ENCODE measurements around the gene MKS1. TPM values are rescaled to one million over a fixed set of nuclear protein-coding genes. Genes with fewer than 3 reads are reported as not detected.

Gene MKS1
- total and polyA plus RNA-seq, 7 donors = 4.2 to 6.9 (median 5.5) TPM

DNA sequence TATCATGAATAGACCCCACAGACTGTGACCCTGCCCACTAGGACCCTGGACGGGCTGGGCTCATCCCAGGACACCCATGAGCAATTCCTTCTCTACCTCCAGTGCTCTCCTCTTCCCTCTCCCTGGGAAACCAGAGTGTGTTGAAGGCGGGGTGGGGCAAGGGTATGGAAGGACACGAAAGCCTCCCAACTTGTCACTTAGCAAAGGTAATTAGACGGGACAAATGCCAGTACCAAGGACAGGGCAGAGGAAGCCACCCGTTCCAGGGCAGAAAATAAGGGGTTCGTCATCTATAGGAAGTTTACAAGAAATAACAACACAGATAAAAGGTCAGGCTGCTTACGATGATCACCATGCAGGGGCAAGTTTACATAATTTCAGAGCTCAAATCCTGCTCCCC lies 31.4 kb downstream of the MKS1 start:
- ATAC-seq (no peak), DNase-seq (no peak)
- no peaks in the 10 kb centered on the region for H3K9me3 ChIP-seq
- H3K4me3 ChIP-seq = no peak overlapping the region
- H3K4me1 ChIP-seq = no peaks in the 10 kb centered on the region
- H3K27me3 ChIP-seq (ENCODE audit: insufficient read depth in 3 of 3, low read length in 2 of 3) = peaks cover 0 to 20% (median 9%) of the 10 kb centered on the region in 3 donors
- H3K27ac ChIP-seq = no peak overlapping the region
- intact Hi-C loops (cut with DNase I) = loop anchor here in 1 of 2 donors (5.0 kb wide), 1 partner anchor 50 kb away; no protein-coding TSS in a partner anchor
- TF ChIP-seq CTCF (IDR thresholded peaks at IDR 0.05) = no peak
- no peaks in the 10 kb centered on the region for H3K36me3 ChIP-seq (ENCODE audit: insufficient read depth in 1 of 2, low read depth in 1 of 2)
- WGBS, 3 donors = 41 to 43% (median 42%) methylated on average over 7 of the region's 7 CpGs

GRCh38 chr17:58187063-58187462 lies 32.0 kb downstream of the MKS1 start:
- H3K4me1 ChIP-seq = no peaks in the 10 kb centered on the region
- H3K36me3 ChIP-seq (ENCODE audit: insufficient read depth in 1 of 2, low read depth in 1 of 2) = no peaks in the 10 kb centered on the region
- no peak for TF ChIP-seq CTCF (IDR thresholded peaks at IDR 0.05)
- WGBS, 3 donors = 86 to 90% (median 88%) methylated on average over 6 of the region's 6 CpGs
- DNase-seq (no peak), ATAC-seq (no peak)
- intact Hi-C loops (cut with DNase I) = loop anchor here in 1 of 2 donors (5.0 kb wide), 1 partner anchor 50 kb away; no protein-coding TSS in a partner anchor
- peaks cover 0 to 20% (median 7%) of the 10 kb centered on the region in 3 donors for H3K27me3 ChIP-seq (ENCODE audit: insufficient read depth in 3 of 3, low read length in 2 of 3)
- no peak overlapping the region for H3K4me3 ChIP-seq
- no peak overlapping the region for H3K27ac ChIP-seq
- no peaks in the 10 kb centered on the region for H3K9me3 ChIP-seq

DNA sequence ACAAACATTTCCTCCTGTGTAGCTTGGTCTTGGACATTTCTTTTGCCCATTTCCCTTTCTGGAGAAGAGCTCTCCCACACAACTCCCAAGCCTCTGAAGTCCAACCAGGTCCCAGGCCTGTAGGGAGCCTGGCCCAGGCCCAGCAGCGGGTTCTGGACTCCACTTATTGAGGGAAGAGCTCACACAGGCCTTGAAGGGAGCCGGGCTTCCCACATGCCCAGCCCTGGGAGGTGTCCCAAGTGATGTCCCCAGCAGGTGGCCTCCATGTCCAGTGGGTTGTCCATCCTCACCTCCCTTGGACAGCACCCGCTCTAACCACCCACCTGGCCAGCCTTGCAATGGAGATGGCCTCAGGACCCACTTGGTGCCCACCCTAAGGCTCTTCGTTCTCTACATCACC lies 32.5 kb downstream of the MKS1 start:
- DNase-seq (no peak), ATAC-seq (no peak)
- Histone ChIP-seq H3K4me1 (no peaks in the 10 kb centered on the region), H3K27me3 (ENCODE audit: insufficient read depth in 3 of 3, low read length in 2 of 3) (peaks cover 0 to 20% (median 7%) of the 10 kb centered on the region in 3 donors), H3K4me3 (no peak overlapping the region), H3K36me3 (ENCODE audit: insufficient read depth in 1 of 2, low read depth in 1 of 2) (no peaks in the 10 kb centered on the region), H3K27ac (no peak overlapping the region), H3K9me3 (no peaks in the 10 kb centered on the region)
- intact Hi-C loops (cut with DNase I) = loop anchor here in 1 of 2 donors (5.0 kb wide), 1 partner anchor 49 kb away; no protein-coding TSS in a partner anchor
- WGBS, 3 donors = 75 to 79% (median 79%) methylated on average over 4 of the region's 4 CpGs
- no peak for TF ChIP-seq CTCF (IDR thresholded peaks at IDR 0.05)

DNA sequence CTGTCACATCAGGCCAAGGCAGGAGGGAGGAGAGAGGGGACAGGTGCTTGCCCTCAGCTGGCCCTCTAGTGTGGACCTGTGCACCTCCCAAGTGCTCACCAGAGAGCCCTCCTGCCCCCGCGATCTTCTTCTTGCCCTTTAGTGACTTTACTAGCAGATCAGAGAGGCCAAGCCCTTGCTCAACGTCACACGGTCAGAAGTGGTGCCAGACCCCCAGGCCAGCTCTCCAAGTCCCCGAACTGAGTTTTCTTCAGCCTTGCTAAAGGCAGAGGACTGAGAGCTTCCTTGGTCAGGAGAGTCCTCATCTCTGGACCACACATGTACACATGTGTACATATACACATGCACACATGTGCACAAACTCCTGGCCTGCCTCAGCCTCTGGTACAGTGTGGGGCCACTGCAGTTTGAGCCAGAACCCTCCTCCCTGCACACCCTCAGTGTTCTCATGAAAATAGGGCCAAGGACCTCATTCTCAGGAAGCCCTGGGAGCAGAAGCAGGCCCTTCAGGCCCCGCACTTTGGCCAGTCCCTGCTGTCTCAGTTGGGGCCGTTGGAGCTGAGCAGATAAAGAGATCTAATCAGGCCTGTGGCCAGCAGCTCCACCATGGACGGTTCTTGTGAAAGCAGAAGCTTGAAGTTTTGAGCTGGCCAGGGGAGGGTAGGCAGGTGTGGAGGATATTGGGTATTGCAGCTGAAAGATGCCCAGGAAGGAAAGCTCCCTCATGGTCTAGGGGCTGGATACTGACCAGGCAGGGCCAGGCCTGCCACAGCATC lies 33.9 kb downstream of the MKS1 start:
- 72 to 79% (median 78%) methylated on average over 8 of the region's 8 CpGs for WGBS, 3 donors
- H3K27ac ChIP-seq = no peak overlapping the region
- H3K27me3 ChIP-seq (ENCODE audit: insufficient read depth in 3 of 3, low read length in 2 of 3) = peaks cover 0 to 18% (median 0%) of the 10 kb centered on the region in 3 donors
- DNase-seq (no peak), ATAC-seq (no peak)
- no peak overlapping the region for H3K4me3 ChIP-seq
- TF ChIP-seq CTCF (IDR thresholded peaks at IDR 0.05) = no peak
- intact Hi-C loops (cut with DNase I) = loop anchor here in 1 of 2 donors (5.0 kb wide), 1 partner anchor 48 kb away; no protein-coding TSS in a partner anchor
- no peaks in the 10 kb centered on the region for H3K4me1 ChIP-seq
- no peaks in the 10 kb centered on the region for H3K9me3 ChIP-seq
- no peaks in the 10 kb centered on the region for H3K36me3 ChIP-seq (ENCODE audit: insufficient read depth in 1 of 2, low read depth in 1 of 2)
